Endothelial cell (in vitro differentiated cells): ENCODE measurements around the gene FOXL2NB. TPM values are rescaled to one million over a fixed set of nuclear protein-coding genes. Genes with fewer than 3 reads are reported as not detected.
A peak's percentile ranks its signal among the peaks of the same experiment; 100 is the strongest.

Source experiments
- DNase-seq: peaks from one replicate; pipeline ENCODE4 v3.0.0; 2021; ENCODE audit warnings: low spot score
- H3K27ac Mint-ChIP-seq: one replicate; pipeline ENCODE4 v1.8.0; 2021; ENCODE audit warnings: mixed read lengths, inconsistent platforms; ENCODE audit not compliant: unreplicated experiment
- H3K27me3 Mint-ChIP-seq: one replicate; pipeline ENCODE4 v1.8.0; 2021; ENCODE audit warnings: mild to moderate bottlenecking, moderate library complexity, mixed read lengths, inconsistent platforms; ENCODE audit not compliant: unreplicated experiment
- H3K36me3 Mint-ChIP-seq: one replicate; pipeline ENCODE4 v1.8.0; 2021; ENCODE audit warnings: mild to moderate bottlenecking, low read depth, mixed read lengths, inconsistent platforms; ENCODE audit not compliant: unreplicated experiment
- H3K4me1 Mint-ChIP-seq: one replicate; pipeline ENCODE4 v1.8.0; 2021; ENCODE audit warnings: mild to moderate bottlenecking, mixed read lengths, inconsistent platforms; ENCODE audit not compliant: unreplicated experiment
- H3K4me3 Mint-ChIP-seq: one replicate; pipeline ENCODE4 v1.8.0; 2021; ENCODE audit warnings: mild to moderate bottlenecking, mixed read lengths, inconsistent platforms; ENCODE audit not compliant: unreplicated experiment
- H3K9me3 Mint-ChIP-seq: one replicate; pipeline ENCODE4 v1.8.0; 2021; ENCODE audit warnings: mixed read lengths, inconsistent platforms; ENCODE audit not compliant: unreplicated experiment
- CTCF ChIP-seq: fragments of 200-600 bp; sonication (generic); IDR thresholded peaks from one replicate; pipeline ENCODE4 v1.5.0; 2021; ENCODE audit warnings: antibody characterized with exemption; ENCODE audit not compliant: unreplicated experiment
- total RNA-seq: library from RNA; stranded (reverse); fragmentation: NEBNext Ultra II Directional; extraction: Animal tissue kit (Norgen Biotek cat#: 25700); gene quantifications from one replicate; pipeline ENCODE4 v1.2.1, GENCODE V29; 2021; ENCODE audit not compliant: unreplicated experiment

The FOXL2NB gene
- total RNA-seq, 1 donor from 2014 or later, result 13.2 TPM

- TF ChIP-seq CTCF, result no peak
- H3K4me3 Mint-ChIP-seq, result no peak overlapping the region
- H3K27me3 Mint-ChIP-seq, result peaks cover 1% of the 10 kb centered on the region
- peaks cover 3% of the 10 kb centered on the region for H3K4me1 Mint-ChIP-seq
- H3K36me3 Mint-ChIP-seq, result no peaks in the 10 kb centered on the region
- H3K9me3 Mint-ChIP-seq, result no peaks in the 10 kb centered on the region
- no peak overlapping the region for H3K27ac Mint-ChIP-seq
- no peak for DNase-seq
These were observed 35.4 kb upstream of the FOXL2NB start for GRCh38 chr3:138911621-138912020.

- H3K27ac Mint-ChIP-seq, result no peak overlapping the region
These were observed 34.8 kb upstream of the FOXL2NB start for GRCh38 chr3:138912237-138912636.

GRCh38 chr3:138913766-138914165, 33.3 kb upstream of the FOXL2NB start:
- Mint-ChIP-seq H3K36me3 (no peaks in the 10 kb centered on the region), H3K9me3 (no peaks in the 10 kb centered on the region), H3K4me3 (no peak overlapping the region), H3K27ac (no peak overlapping the region), H3K27me3 (peaks cover 1% of the 10 kb centered on the region), H3K4me1 (peaks cover 6% of the 10 kb centered on the region)
- no peak for DNase-seq
- TF ChIP-seq CTCF, result no peak

More at GRCh38 chr3:138912237-138912636, 34.8 kb upstream of the FOXL2NB start:
- Mint-ChIP-seq H3K36me3 (no peaks in the 10 kb centered on the region), H3K27me3 (peaks cover 1% of the 10 kb centered on the region), H3K4me3 (no peak overlapping the region), H3K9me3 (no peaks in the 10 kb centered on the region), H3K4me1 (peaks cover 6% of the 10 kb centered on the region)
- no peak for DNase-seq
- TF ChIP-seq CTCF, result no peak

- no peak for DNase-seq
- Mint-ChIP-seq H3K4me3 (peak overlapping the region; percentile 90), H3K27me3 (peaks cover 1% of the 10 kb centered on the region), H3K36me3 (no peaks in the 10 kb centered on the region), H3K9me3 (no peaks in the 10 kb centered on the region), H3K4me1 (peaks cover 6% of the 10 kb centered on the region), H3K27ac (peak overlapping the region; percentile 84)
- no peak for TF ChIP-seq CTCF
These were observed 32.0 kb upstream of the FOXL2NB start for GRCh38 chr3:138914870-138915502.
